ENCODE measurements around the gene HSD17B13.
"Not testable (repeated sequence)": the region's sequence is repeated elsewhere in the genome, so short reads cannot be mapped to it uniquely, and the experiment has no call there.

The HSD17B13 gene

GRCh38 chr4:87298362-87298761 lies 24.3 kb downstream of the HSD17B13 start:
- TF ChIP-seq EZH2 (IDR thresholded peaks at IDR 0.05; ENCODE audit: borderline replicate concordance, low read depth, low read length, severe bottlenecking) (no peak), CTCF (IDR thresholded peaks at IDR 0.05; ENCODE audit: borderline replicate concordance, extremely low read depth, low read length, poor library complexity, severe bottlenecking) (no peak)
- Histone ChIP-seq H3K79me2 (ENCODE audit: insufficient read depth, low read length) (no peaks in the 10 kb centered on the region), H2AFZ (ENCODE audit: low read depth, low read length) (no peak overlapping the region), H3K4me2 (ENCODE audit: insufficient read depth, low read length) (no peak overlapping the region), H3K27me3 (ENCODE audit: insufficient read depth, low read length, poor library complexity) (no peaks in the 10 kb centered on the region), H3K9me3 (ENCODE audit: insufficient read depth, low read length, severe bottlenecking) (peaks cover under 1% of the 10 kb centered on the region), H4K20me1 (ENCODE audit: insufficient read depth, low read length) (no peaks in the 10 kb centered on the region), H3K9ac (ENCODE audit: low read depth, low read length) (no peak overlapping the region), H3K4me3 (ENCODE audit: low read depth in 1 of 2, low read length in 2 of 2) (no peak overlapping the region), H3K4me1 (ENCODE audit: insufficient read depth, low read length) (no peaks in the 10 kb centered on the region), H3K27ac (ENCODE audit: low read length) (no peak overlapping the region), H3K36me3 (ENCODE audit: insufficient read depth, low read length) (no peaks in the 10 kb centered on the region)
- ATAC-seq (ENCODE audit: insufficient read depth, low read depth), result no peak
- DNase-seq, result no peak

GRCh38 chr4:87294911-87295310 lies 27.8 kb downstream of the HSD17B13 start:
- not testable (repeated sequence) for H3K79me2 ChIP-seq (ENCODE audit: insufficient read depth, low read length); H2AFZ ChIP-seq (ENCODE audit: low read depth, low read length); H3K9ac ChIP-seq (ENCODE audit: low read depth, low read length); DNase-seq; H3K4me1 ChIP-seq (ENCODE audit: insufficient read depth, low read length); H3K4me2 ChIP-seq (ENCODE audit: insufficient read depth, low read length); ATAC-seq (ENCODE audit: insufficient read depth, low read depth); H3K4me3 ChIP-seq (ENCODE audit: low read depth in 1 of 2, low read length in 2 of 2); H3K27ac ChIP-seq (ENCODE audit: low read length); H3K36me3 ChIP-seq (ENCODE audit: insufficient read depth, low read length); H4K20me1 ChIP-seq (ENCODE audit: insufficient read depth, low read length); H3K27me3 ChIP-seq (ENCODE audit: insufficient read depth, low read length, poor library complexity); H3K9me3 ChIP-seq (ENCODE audit: insufficient read depth, low read length, severe bottlenecking)

GRCh38 chr4:87293889-87294288 lies 28.8 kb downstream of the HSD17B13 start:
- not testable (repeated sequence) for H3K79me2 ChIP-seq (ENCODE audit: insufficient read depth, low read length); H3K4me1 ChIP-seq (ENCODE audit: insufficient read depth, low read length); H3K4me2 ChIP-seq (ENCODE audit: insufficient read depth, low read length); H3K9me3 ChIP-seq (ENCODE audit: insufficient read depth, low read length, severe bottlenecking); ATAC-seq (ENCODE audit: insufficient read depth, low read depth); DNase-seq; H3K9ac ChIP-seq (ENCODE audit: low read depth, low read length); H3K36me3 ChIP-seq (ENCODE audit: insufficient read depth, low read length); H4K20me1 ChIP-seq (ENCODE audit: insufficient read depth, low read length); H3K27ac ChIP-seq (ENCODE audit: low read length); H3K4me3 ChIP-seq (ENCODE audit: low read depth in 1 of 2, low read length in 2 of 2); H3K27me3 ChIP-seq (ENCODE audit: insufficient read depth, low read length, poor library complexity); H2AFZ ChIP-seq (ENCODE audit: low read depth, low read length)

DNA sequence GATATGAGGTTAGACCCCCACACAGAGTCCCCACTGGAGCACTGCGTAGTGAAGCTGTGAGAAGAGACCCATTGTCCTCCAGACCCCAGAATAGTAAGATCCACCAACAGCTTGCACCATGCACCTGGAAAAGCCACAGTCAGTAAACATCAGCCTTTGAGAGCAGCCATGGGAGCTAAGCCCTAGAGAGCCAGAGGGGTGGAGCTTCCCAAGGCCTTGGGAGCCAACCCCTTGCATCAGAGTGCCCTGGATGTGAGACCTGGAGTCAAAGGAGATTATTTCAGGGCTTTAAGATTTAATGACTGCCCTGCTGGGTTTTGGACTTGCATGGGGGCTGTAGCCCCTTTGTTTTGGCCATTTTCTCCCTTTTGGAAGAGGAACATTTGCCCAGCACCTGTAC lies 35.7 kb downstream of the HSD17B13 start:
- Histone ChIP-seq H3K9me3 (ENCODE audit: insufficient read depth, low read length, severe bottlenecking) (peaks cover 19% of the 10 kb centered on the region), H3K27me3 (ENCODE audit: insufficient read depth, low read length, poor library complexity) (no peaks in the 10 kb centered on the region), H4K20me1 (ENCODE audit: insufficient read depth, low read length) (no peaks in the 10 kb centered on the region), H2AFZ (ENCODE audit: low read depth, low read length) (no peak overlapping the region), H3K4me1 (ENCODE audit: insufficient read depth, low read length) (no peaks in the 10 kb centered on the region), H3K9ac (ENCODE audit: low read depth, low read length) (no peak overlapping the region), H3K79me2 (ENCODE audit: insufficient read depth, low read length) (no peaks in the 10 kb centered on the region), H3K36me3 (ENCODE audit: insufficient read depth, low read length) (no peaks in the 10 kb centered on the region), H3K27ac (ENCODE audit: low read length) (no peak overlapping the region), H3K4me2 (ENCODE audit: insufficient read depth, low read length) (no peak overlapping the region), H3K4me3 (ENCODE audit: low read depth in 1 of 2, low read length in 2 of 2) (no peak overlapping the region)
- DNase-seq (no peak), ATAC-seq (ENCODE audit: insufficient read depth, low read depth) (no peak)
- TF ChIP-seq CTCF (IDR thresholded peaks at IDR 0.05; ENCODE audit: borderline replicate concordance, extremely low read depth, low read length, poor library complexity, severe bottlenecking) (no peak), EZH2 (IDR thresholded peaks at IDR 0.05; ENCODE audit: borderline replicate concordance, low read depth, low read length, severe bottlenecking) (no peak)

GRCh38 chr4:87284268-87284667 lies 38.4 kb downstream of the HSD17B13 start:
- H3K9ac ChIP-seq (ENCODE audit: low read depth, low read length); H3K27me3 ChIP-seq (ENCODE audit: insufficient read depth, low read length, poor library complexity); H4K20me1 ChIP-seq (ENCODE audit: insufficient read depth, low read length); H3K4me3 ChIP-seq (ENCODE audit: low read depth in 1 of 2, low read length in 2 of 2); H3K4me2 ChIP-seq (ENCODE audit: insufficient read depth, low read length); H3K4me1 ChIP-seq (ENCODE audit: insufficient read depth, low read length); H3K79me2 ChIP-seq (ENCODE audit: insufficient read depth, low read length); DNase-seq; ATAC-seq (ENCODE audit: insufficient read depth, low read depth); H3K36me3 ChIP-seq (ENCODE audit: insufficient read depth, low read length); H2AFZ ChIP-seq (ENCODE audit: low read depth, low read length); H3K27ac ChIP-seq (ENCODE audit: low read length): not testable (repeated sequence)
- H3K9me3 ChIP-seq (ENCODE audit: insufficient read depth, low read length, severe bottlenecking), result peaks cover 19% of the 10 kb centered on the region
